ENCODE results near the gene GPRC5B.

The GPRC5B gene

DNA sequence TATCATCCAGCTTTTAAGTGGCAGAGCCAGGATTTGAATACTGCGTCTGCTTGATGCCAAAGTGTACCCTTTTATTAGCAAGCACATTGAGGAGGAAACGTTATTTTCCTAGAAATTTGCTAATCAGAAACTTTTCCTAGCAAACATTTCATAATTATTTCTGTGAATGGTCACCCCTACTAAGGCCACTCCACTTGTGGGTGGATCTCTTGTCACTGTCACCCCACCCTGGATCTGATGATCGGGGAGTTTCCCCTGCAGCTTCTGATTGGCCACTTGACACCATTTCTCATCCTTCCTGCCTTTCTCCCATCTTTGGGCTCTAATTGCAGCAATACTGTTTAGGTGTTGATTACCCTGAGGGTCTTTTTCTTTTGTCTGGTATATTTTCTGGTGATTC, 35.9 kb downstream of the GPRC5B start:
- Mint-ChIP-seq H3K36me3 (ENCODE audit: low read depth) (peaks cover 8% of the 10 kb centered on the region), H3K27ac (no peak overlapping the region)

DNA sequence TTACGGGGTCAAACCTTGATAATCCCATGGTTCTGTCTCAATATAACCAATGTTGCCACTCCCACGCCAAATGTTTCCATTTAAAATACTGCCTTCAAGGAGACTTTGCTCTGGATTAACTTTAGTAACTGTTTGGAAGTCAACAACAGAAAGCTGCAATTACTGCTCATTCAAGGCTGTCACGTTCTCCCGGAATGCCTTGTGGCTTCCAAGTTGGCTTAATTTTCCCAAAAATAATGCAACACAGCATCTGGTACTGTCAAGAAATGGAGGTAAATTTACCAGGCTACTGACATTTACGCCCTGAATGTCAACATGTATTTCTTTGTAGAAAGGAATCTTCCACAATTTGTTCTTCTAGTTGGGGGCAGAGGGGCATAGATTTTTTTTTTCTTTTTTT, 38.2 kb downstream of the GPRC5B start:
- H3K27me3 Mint-ChIP-seq (ENCODE audit: low read depth) = peaks cover 4% of the 10 kb centered on the region
- H3K27ac Mint-ChIP-seq = peak overlapping the region in 2 of 3 experiments; percentile 21 to 72
- peaks cover 8% of the 10 kb centered on the region for H3K36me3 Mint-ChIP-seq (ENCODE audit: low read depth)
- no peaks in the 10 kb centered on the region for H3K9me3 Mint-ChIP-seq
- H3K4me1 Mint-ChIP-seq = peaks cover 42% of the 10 kb centered on the region
- no peak overlapping the region for H3K4me3 Mint-ChIP-seq
- TF ChIP-seq, protein P1, sequence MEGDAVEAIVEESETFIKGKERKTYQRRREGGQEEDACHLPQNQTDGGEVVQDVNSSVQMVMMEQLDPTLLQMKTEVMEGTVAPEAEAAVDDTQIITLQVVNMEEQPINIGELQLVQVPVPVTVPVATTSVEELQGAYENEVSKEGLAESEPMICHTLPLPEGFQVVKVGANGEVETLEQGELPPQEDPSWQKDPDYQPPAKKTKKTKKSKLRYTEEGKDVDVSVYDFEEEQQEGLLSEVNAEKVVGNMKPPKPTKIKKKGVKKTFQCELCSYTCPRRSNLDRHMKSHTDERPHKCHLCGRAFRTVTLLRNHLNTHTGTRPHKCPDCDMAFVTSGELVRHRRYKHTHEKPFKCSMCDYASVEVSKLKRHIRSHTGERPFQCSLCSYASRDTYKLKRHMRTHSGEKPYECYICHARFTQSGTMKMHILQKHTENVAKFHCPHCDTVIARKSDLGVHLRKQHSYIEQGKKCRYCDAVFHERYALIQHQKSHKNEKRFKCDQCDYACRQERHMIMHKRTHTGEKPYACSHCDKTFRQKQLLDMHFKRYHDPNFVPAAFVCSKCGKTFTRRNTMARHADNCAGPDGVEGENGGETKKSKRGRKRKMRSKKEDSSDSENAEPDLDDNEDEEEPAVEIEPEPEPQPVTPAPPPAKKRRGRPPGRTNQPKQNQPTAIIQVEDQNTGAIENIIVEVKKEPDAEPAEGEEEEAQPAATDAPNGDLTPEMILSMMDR (IDR thresholded peaks at IDR 0.05; ENCODE audit: unreplicated experiment in 3 of 3) = no peak

More for the DNA sequence above, 35.9 kb downstream of the GPRC5B start:
- peaks cover 35% of the 10 kb centered on the region for H3K4me1 Mint-ChIP-seq
- H3K9me3 Mint-ChIP-seq = no peaks in the 10 kb centered on the region
- TF ChIP-seq, protein P1 (IDR thresholded peaks at IDR 0.05; ENCODE audit: unreplicated experiment in 3 of 3) = no peak
- peaks cover 4% of the 10 kb centered on the region for H3K27me3 Mint-ChIP-seq (ENCODE audit: low read depth)
- H3K4me3 Mint-ChIP-seq = no peak overlapping the region

DNA sequence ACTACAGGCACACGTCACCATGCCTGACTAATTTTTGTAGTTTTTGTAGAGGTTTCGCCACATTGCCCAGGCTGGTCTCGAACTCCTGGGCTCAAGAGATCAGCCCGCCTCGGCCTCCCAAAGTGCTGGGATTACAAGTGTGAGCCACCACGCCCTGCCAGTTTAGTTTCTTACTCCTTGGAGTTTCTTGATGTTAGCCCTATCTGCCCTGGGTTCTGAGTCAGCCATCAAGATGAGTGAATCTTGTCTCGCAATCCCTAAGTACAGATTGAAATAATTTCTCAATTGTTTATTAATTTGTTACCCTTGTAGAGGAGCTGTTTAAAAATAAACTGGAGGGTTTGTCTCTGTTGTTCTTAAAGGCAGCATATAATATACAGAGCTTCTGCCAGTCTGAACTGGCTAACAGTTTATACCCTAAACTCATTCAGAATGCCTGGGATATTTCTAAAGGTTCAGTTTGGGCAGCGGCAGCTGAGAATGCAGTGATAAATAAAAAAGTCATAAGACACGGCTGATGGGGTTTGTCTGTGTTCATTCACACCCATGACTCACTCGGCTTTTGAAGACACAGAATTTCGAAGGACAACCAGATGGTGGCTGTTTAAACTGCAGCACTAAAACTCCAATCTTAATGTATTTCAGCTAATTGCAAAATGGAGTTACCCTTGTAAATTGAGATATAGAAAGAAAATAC, 39.6 kb downstream of the GPRC5B start:
- Mint-ChIP-seq H3K27me3 (ENCODE audit: low read depth) (peaks cover 4% of the 10 kb centered on the region), H3K4me3 (no peak overlapping the region), H3K27ac (peak overlapping the region; percentile 58 to 83 (median 67)), H3K4me1 (peaks cover 53% of the 10 kb centered on the region), H3K36me3 (ENCODE audit: low read depth) (peaks cover 8% of the 10 kb centered on the region), H3K9me3 (no peaks in the 10 kb centered on the region)
- TF ChIP-seq, protein P1 (IDR thresholded peaks at IDR 0.05; ENCODE audit: unreplicated experiment in 3 of 3) = no peak

DNA sequence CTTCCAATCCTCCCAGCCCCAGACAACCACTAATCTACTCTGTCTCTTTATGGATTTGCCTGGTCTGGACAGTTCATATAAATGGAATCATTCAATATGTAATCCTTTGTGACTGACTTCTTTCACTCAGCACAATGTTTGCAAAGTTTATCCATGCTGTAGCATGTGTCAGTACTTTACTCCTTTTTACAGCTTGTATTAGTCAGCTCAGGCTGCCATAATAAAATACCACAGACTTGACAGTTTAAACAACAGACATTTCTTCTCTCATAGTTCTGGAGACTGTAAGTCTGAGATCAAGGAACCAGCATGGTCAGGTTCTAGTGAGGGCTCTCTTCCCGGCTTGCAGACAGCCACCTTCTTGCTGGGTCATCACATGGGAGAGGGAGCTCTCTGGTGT, 41.3 kb downstream of the GPRC5B start:
- TF ChIP-seq, protein P1 (IDR thresholded peaks at IDR 0.05; ENCODE audit: unreplicated experiment in 3 of 3) = no peak
- Mint-ChIP-seq H3K4me1 (peaks cover 54% of the 10 kb centered on the region), H3K27me3 (ENCODE audit: low read depth) (peaks cover 4% of the 10 kb centered on the region), H3K27ac (peak overlapping the region; percentile 0 to 23 (median 1)), H3K36me3 (ENCODE audit: low read depth) (peaks cover 3% of the 10 kb centered on the region), H3K4me3 (no peak overlapping the region), H3K9me3 (no peaks in the 10 kb centered on the region)

DNA sequence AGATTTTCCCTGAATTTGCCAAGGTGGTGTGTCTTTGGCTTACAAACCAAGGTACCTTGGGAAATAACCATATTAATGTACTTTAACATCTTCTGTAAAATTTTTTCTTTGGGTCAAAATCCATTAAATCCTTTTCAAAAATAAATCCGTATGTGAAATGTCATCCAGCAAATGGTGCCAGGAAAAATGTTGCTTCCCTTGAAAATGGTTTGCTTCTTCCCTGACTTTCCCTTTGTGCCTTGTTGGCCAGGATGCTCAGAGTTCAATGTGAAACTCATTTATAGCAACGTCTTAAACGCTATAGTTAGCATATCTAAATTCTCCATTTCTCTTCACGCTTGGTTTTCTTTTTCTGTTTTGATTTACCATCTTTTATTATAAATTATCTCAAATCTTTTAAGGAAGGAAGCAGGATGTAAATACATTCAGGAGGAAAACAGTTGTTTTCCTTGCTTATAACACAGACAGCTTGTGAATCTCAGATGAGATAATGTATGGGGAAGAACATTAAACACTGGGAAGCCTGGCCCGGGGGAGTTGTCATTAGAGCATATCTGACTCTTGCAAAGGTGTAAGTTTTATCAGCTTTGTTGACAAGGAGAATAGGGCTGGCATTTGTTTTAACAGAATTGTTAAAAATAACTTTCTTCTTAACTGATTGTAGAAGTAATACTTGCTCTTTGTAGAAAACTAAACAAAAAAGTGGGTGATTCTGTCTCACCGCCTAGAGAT, 42.1 kb downstream of the GPRC5B start:
- TF ChIP-seq, protein P1 (IDR thresholded peaks at IDR 0.05; ENCODE audit: unreplicated experiment in 3 of 3) = no peak
- Mint-ChIP-seq H3K27me3 (ENCODE audit: low read depth) (peaks cover 4% of the 10 kb centered on the region), H3K4me3 (no peak overlapping the region), H3K4me1 (peaks cover 61% of the 10 kb centered on the region), H3K36me3 (ENCODE audit: low read depth) (peaks cover 3% of the 10 kb centered on the region), H3K27ac (peak overlapping the region in 2 of 3 experiments; percentile 1 to 39), H3K9me3 (no peaks in the 10 kb centered on the region)
